ENCODE data around the gene ADGRA1. TPM values are rescaled to one million over a fixed set of nuclear protein-coding genes. Genes with fewer than 3 reads are reported as not detected.

The ADGRA1 gene
- total and polyA plus RNA-seq, 2 experiments from 2014 or later: 0.23 to 0.52 TPM

GRCh38 chr10:133104963-133105640, 17.4 kb downstream of the ADGRA1 start:
- Histone ChIP-seq H3K4me2 (no peak overlapping the region), H3K9me2 (ENCODE audit: insufficient read depth) (no peaks in the 10 kb centered on the region), H3K79me2 (replicated peaks; ENCODE audit: insufficient read depth) (no peaks in the 10 kb centered on the region), H3F3A (replicated peaks; ENCODE audit: low read depth) (peaks cover 7% of the 10 kb centered on the region; the same call in 1 of the 2 replicates), H3K36me3 (ENCODE audit: insufficient read depth) (no peaks in the 10 kb centered on the region), H3K27me3 (ENCODE audit: insufficient read depth) (no peaks in the 10 kb centered on the region), H4K20me1 (replicated peaks; ENCODE audit: insufficient read depth) (no peaks in the 10 kb centered on the region), H3K4me3 (no peak overlapping the region), H2AFZ (no peak overlapping the region), H3K4me1 (ENCODE audit: insufficient read depth) (peaks cover 13% of the 10 kb centered on the region), H3K27ac (ENCODE audit: low read depth) (no peak overlapping the region)
- Mint-ChIP-seq H3K4me3 (no peak overlapping the region), H3K36me3 (ENCODE audit: low read depth) (peaks cover 6% of the 10 kb centered on the region; the same call in 2 of the 3 replicates), H3K9me3 (peaks cover 27% of the 10 kb centered on the region), H3K27ac (no peak overlapping the region), H3K27me3 (ENCODE audit: insufficient read depth, low read depth, poor library complexity) (peaks cover 13% of the 10 kb centered on the region), H3K4me1 (peaks cover 24% of the 10 kb centered on the region)
- no peak for ATAC-seq
- no peak for DNase-seq (ENCODE audit: low spot score)
- no peak for TF ChIP-seq ETS1 (IDR thresholded peaks at IDR 0.05)
- TF ChIP-seq EZH2phosphoT487 (IDR thresholded peaks at IDR 0.05; ENCODE audit: unreplicated experiment): no peak
- TF ChIP-seq STAT1 (IDR thresholded peaks at IDR 0.05; ENCODE audit: unreplicated experiment): no peak

- Mint-ChIP-seq H3K36me3 (ENCODE audit: low read depth) (peaks cover 6% of the 10 kb centered on the region; the same call in 2 of the 3 replicates), H3K27me3 (ENCODE audit: insufficient read depth, low read depth, poor library complexity) (peaks cover 13% of the 10 kb centered on the region), H3K4me1 (peaks cover 19% of the 10 kb centered on the region), H3K4me3 (no peak overlapping the region), H3K27ac (no peak overlapping the region), H3K9me3 (peaks cover 30% of the 10 kb centered on the region)
- H3K4me2 ChIP-seq: no peak overlapping the region
- H3K27ac ChIP-seq (ENCODE audit: low read depth): no peak overlapping the region
- H3F3A ChIP-seq (replicated peaks; ENCODE audit: low read depth): 0 out of 2 replicates have a peak, but pooled peaks cover 7% of the 10 kb centered on the region
- no peaks in the 10 kb centered on the region for H3K36me3 ChIP-seq (ENCODE audit: insufficient read depth)
- H3K9me2 ChIP-seq (ENCODE audit: insufficient read depth): no peaks in the 10 kb centered on the region
- no peak for DNase-seq (ENCODE audit: low spot score)
- TF ChIP-seq CREB1 (CRISPR knock-in tag; IDR thresholded peaks at IDR 0.05; ENCODE audit: low read depth): no peak
- TF ChIP-seq STAT1 (IDR thresholded peaks at IDR 0.05; ENCODE audit: unreplicated experiment): no peak
- TF ChIP-seq EZH2phosphoT487 (IDR thresholded peaks at IDR 0.05; ENCODE audit: unreplicated experiment): no peak
- TF ChIP-seq ZNF114 (CRISPR knock-in tag; IDR thresholded peaks at IDR 0.05): no peak
- TF ChIP-seq JUNB (IDR thresholded peaks at IDR 0.05; ENCODE audit: unreplicated experiment): no peak
- TF ChIP-seq ZNF331 (CRISPR knock-in tag; IDR thresholded peaks at IDR 0.05; ENCODE audit: low read depth): no peak
- no peak for TF ChIP-seq ZNF462 (CRISPR knock-in tag; IDR thresholded peaks at IDR 0.05)
- TF ChIP-seq EZH2 (IDR thresholded peaks at IDR 0.05; ENCODE audit: low read depth, unreplicated experiment): no peak
- no peak overlapping the region for H3K4me3 ChIP-seq
- H3K79me2 ChIP-seq (replicated peaks; ENCODE audit: insufficient read depth): no peaks in the 10 kb centered on the region
- H4K20me1 ChIP-seq (replicated peaks; ENCODE audit: insufficient read depth): no peaks in the 10 kb centered on the region
- ATAC-seq: no peak
- peaks cover 7% of the 10 kb centered on the region for H3K4me1 ChIP-seq (ENCODE audit: insufficient read depth)
- no peak overlapping the region for H2AFZ ChIP-seq
- H3K27me3 ChIP-seq (ENCODE audit: insufficient read depth): no peaks in the 10 kb centered on the region
Measured at GRCh38 chr10:133105686-133106390, 18.1 kb downstream of the ADGRA1 start.
